Measurements from ENCODE around the gene MAD1L1. TPM values are rescaled to one million over a fixed set of nuclear protein-coding genes. Genes with fewer than 3 reads are reported as not detected.

Gene MAD1L1
- total and polyA plus RNA-seq, 2 of the 8 experiments (the other 6 are each of a cell fraction or from before 2014, with no cell fraction given), result 40.4 to 44.6 TPM

DNA sequence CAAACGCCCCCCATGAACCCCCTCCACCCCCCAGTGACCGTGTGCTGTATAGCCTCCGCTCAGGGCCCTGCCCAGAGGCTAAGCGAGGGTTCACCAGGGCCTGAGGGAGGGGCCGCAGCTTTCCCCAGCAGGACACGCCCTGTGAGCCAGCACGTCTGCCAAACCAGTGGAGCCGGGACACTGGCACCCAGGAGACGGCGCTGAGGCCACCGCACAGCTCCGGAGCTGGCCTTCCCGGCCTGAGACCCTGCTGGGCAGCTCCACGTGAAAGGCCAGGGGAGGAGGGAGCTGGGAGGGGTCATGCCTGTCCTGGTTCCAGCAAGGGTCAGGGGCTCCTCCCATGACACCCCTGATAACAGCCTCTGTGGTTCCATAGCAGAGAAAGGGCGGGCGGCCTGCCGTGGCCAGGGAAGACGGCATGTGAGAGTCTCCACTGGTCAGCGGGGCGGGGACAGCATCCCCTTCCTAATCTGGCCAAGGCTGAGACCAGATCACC, 284.4 kb downstream of the MAD1L1 start (continued):
- TF ChIP-seq, protein P1, sequence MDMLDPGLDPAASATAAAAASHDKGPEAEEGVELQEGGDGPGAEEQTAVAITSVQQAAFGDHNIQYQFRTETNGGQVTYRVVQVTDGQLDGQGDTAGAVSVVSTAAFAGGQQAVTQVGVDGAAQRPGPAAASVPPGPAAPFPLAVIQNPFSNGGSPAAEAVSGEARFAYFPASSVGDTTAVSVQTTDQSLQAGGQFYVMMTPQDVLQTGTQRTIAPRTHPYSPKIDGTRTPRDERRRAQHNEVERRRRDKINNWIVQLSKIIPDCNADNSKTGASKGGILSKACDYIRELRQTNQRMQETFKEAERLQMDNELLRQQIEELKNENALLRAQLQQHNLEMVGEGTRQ (IDR thresholded peaks at IDR 0.05; ENCODE audit: low read length), result no peak
- no peak for TF ChIP-seq GABPA (IDR thresholded peaks at IDR 0.05; ENCODE audit: borderline replicate concordance, insufficient read depth, low read length)
